NCI-H1694 treated with DMSO at 0.1 percent for 48 hours (cell line): ENCODE data around the gene COBL.

Experiments used
- DNase-seq: peaks from one replicate; lab custom pipeline; 2025; lab: John Stamatoyannopoulos, UW

COBL gene

DNA sequence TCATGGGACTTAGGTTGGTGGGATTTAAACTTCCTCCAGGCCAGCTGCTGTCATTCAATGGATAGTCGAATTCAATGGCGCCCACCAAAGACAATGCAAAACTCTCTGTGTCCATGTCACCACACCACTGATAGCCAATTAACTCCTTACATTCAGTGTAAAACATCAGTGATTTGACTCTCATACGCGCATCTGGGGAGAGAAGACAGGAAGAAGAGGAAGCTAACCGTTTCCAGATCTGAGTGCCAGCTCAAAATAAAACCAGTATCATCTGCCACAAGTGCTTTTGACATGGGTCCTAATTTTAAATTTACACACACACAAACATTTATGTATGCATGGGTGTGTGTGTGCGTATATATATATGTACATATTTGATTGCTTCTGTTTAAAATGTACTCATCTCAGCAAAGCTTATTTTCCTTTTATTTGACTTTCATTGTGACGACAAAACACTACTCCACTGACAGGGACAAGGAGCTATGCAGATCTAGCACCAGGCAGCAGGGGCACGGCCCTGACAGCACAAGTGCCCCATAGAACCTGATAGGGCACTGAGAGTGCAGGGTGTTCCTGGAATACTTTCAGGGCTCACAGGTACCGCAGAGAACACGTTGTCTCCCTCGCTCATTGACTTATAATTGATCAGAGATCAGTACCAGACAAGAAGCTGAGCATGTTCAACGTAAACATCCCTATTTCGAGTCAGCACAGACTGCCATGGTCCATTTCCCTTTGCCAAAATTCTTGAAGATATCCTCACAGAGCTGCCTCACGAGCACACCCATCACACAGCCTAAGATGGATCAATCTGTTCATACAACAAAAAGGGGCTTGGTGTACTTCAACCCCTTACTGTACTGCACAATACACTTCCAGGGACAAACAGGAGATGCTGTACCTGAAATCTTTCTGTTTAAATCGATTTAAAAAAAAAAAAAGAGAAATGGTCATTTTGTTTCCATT is 176.1 kb downstream of the COBL start:
- no peak for DNase-seq

GRCh38 chr7:51139796-51140195 is 176.8 kb downstream of the COBL start:
- no peak for DNase-seq

- no peak for DNase-seq
These were observed 178.2 kb downstream of the COBL start for GRCh38 chr7:51138123-51139085.

DNA sequence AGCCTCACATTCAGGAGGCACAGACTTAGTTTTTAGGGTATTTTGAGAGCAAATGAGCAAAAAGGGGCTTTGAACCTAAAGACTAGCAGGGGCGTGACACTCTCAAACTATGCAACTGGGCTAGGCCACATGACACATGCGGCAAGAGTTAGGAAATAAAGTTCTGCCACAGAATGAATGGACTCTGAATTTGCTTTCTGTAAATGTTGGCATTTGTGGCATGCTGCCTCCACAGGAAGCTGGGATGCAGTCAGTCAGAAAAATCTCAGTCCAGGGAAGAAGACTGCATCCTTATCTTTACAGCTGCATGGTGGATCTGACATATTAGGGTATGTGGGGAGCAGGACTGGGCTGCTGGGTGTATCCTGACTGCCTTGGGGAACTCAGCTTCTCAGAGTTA is 181.0 kb downstream of the COBL start:
- no peak for DNase-seq

GRCh38 chr7:51134013-51134441 is 182.6 kb downstream of the COBL start:
- DNase-seq: peak; percentile 4

DNA sequence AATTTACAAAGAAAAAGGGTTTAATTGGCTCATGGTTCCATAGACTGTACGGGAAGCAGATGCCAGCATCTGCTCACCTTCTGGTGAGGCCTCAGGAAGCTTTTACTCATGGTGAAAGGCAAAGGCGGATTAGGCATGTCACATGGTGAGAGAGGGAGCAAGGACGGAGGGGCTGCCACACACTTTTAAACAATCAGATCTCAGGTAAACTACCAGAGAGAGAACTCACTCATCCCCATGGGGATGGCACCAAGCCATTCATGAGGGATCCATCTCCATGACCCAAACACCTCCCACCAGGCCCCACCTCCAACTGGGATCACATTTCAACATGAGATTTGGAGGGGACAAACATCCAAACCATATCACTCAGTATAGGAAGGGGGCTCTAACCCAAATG is 183.9 kb downstream of the COBL start:
- DNase-seq: no peak

DNA sequence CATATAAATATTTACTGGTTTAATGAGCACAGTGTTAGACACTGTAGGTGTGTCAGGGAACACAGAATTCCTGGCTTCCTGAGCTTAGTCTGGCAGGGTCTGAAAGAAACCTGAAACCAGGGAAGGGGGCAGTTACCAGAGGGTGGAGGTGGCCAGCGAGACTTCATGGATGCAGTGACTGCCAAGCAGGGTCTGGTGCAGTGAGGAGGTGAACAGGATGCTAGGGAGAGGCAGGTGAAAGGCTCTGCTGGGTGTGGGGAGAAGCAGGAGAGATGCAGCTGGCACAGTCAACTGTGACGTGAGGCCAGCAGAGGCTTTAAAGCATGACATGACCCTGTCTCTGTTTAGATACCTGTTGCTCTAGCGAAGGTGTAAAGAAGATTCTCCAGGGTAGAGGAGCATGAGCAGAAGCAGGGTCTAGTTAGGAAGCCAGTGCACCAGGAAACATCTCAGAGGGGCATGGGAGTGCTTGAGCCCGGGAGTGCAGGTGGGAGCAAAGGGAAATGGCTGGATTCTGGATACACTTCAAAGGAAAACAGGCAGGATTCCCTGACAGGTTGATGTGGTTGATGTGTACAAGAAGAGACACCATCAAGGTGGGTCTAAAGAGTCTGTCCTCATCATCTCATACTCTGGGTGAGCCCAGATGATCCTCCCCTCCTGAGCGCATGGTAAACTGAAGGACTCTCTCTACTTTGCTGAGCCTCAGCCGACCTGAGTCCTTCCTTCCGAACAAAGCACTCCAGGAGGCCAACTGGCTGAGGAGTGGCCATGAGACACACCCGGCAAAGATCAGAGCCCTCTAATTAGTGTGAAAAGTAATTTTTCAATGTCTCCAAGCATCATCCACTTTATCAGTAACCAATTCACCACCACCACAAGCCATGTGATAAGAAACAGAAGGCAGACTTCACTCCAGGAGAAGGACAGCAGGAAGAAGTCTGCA is 186.8 kb downstream of the COBL start:
- DNase-seq: no peak

- no peak for DNase-seq
These were observed 187.8 kb downstream of the COBL start for GRCh38 chr7:51128545-51129435.

- DNase-seq: no peak
These were observed 189.0 kb downstream of the COBL start for GRCh38 chr7:51127618-51127904.

GRCh38 chr7:51126813-51127617 is 189.6 kb downstream of the COBL start:
- no peak for DNase-seq

DNA sequence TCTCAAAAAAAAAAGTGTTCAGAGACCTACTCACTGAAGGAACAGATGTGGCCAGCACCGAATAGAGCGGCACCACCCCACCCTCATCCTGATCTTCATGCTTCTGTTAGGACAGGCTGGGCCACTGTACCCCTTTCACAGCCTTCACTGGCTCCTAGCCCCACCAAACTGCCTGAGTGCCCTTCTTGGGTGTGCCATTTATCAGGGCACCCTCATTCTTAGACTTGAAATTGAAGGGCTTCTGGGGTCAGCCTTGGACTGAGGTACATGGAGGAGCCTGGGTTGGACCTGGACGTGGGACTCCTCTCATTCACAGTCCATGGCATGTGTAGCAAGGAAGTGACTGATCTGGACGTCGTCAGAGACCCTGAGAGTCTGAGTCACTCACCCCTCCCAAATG is 190.3 kb downstream of the COBL start:
- DNase-seq: no peak

GRCh38 chr7:51124321-51124720 is 192.3 kb downstream of the COBL start:
- no peak for DNase-seq

DNA sequence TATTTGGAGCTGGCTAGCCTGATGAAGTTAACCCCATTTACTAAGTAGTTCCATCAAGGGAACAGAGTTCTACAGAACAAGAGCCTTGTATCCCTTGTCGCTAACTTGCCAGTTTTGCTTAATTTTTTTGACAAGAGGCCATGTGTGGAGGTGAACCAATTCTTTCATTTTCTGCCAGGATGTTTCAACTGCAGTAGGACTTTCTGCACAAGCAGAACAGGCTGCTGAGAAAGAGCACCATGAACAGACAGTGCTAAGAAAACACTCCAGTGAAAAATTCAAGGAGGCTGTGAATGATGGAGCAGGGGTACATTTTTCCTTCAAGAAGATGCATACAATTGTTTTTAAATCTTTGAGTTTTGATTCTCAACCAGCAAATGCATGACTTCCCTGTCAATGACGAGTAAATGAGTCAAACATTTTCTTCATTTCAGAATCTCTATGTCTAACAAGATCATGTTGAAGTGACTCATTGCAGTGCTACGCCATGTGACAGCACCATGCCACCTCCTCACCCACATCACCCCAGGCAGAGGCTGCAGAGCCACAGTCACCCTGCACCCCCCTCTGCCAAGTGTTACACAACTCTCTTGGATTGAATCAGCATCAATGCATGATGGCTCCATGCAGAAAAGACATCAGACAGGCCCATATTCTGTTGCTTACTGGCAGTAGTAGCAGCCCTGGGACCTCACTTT is 193.1 kb downstream of the COBL start:
- no peak for DNase-seq

GRCh38 chr7:51121931-51122425 is 194.6 kb downstream of the COBL start:
- no peak for DNase-seq

- no peak for DNase-seq
These were observed 195.4 kb downstream of the COBL start for GRCh38 chr7:51121036-51121790.

DNA sequence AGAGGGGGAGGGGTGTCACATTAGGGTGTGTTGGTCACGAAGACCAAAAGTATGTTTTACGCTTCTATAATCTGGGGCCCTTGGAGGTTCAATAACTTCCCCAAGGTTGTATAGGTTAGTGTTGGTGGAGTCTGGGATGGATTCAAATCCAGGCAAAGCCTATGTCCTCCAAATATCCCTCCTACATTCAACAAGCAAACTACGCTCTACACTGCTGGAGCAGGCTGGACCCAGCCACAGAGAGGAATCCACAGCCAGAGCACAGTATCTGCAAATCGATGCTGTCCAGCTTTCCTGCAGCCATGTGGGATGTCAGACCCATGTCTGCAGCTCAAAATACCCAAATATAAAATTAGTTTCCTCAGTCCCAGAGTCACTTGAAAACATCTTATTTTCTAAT is 198.0 kb downstream of the COBL start:
- no peak for DNase-seq

DNA sequence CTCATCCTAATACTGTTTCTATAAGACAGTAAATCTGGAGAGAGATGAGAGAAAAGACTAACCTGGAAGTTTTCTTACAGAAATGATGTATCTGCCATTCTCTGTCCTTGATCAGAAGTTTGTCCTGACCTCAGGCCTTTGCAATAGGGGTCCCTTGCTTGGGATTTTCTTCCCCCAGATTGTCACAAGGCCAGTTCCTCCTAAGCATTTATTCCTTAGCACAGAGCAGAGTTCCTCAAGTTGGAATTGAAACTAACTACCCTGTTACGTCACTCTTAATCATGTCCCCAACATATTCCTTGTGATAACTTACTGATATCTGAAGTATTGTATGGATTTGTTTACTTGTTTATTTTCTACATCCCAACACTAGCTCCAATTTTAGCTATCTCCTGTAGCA is 202.1 kb downstream of the COBL start:
- no peak for DNase-seq

GRCh38 chr7:51113962-51114361 is 202.6 kb downstream of the COBL start:
- no peak for DNase-seq
